NCI-H1092 (cell line): ENCODE results near the gene GADD45G.

ENCODE experiments used
- DNase-seq: peaks from one replicate; lab custom pipeline; 2025; lab: John Stamatoyannopoulos, UW

The GADD45G gene

DNA sequence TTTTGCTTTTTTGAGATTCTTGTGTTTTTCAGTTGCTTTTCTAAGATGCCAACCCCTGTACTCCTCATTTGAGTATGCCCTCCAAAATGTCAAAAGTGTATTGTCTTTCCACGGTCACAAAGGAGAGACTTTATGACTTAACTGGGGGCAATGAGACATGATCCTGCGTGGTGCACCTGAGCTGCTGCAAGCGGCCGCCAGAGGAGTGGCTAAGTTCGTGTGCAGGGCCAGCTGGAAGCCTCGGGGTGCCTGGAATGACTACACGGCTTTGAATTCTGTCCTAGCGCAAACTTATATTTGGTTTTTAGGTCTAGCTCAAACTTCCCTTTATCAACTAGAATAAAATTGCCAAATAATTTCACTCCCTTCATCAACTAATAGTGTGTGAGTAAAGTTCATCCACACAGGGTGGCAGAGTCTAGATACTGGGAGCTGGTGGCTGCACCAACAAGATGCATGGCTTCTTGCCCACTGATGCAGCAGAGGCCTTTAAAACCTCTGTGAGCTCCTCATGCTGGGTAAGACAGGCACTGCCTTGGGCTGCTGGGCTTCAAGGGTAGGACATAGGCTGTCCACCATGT lies 4.7 kb downstream of the GADD45G start:
- no peak for DNase-seq

DNA sequence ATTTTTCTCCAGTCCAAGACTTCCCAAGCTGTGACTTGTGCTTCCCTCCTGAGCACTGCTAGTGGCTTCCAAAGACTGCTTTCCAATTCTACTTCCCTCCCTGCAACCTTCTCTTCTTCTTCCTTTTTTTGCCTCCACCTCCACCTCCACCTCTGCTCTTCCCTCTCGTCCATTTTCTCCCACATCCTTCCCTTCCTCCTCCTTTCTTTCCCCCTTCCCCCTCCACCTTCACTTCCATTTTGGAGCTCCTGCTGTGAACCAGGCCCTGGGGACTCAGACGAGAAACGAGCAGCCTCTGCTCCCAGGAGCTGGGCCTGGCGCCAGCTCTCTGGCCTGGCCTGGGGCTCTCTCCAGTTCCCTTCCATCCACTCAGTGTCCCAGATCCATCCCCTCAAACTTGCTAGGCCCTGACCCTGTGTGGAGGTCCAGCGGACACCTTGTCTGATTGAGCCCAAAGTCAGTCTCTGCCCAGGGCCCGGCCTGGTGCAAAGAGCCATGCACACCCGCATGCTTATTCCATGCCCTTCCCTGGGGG lies 5.6 kb downstream of the GADD45G start:
- peak; percentile 11 for DNase-seq

DNA sequence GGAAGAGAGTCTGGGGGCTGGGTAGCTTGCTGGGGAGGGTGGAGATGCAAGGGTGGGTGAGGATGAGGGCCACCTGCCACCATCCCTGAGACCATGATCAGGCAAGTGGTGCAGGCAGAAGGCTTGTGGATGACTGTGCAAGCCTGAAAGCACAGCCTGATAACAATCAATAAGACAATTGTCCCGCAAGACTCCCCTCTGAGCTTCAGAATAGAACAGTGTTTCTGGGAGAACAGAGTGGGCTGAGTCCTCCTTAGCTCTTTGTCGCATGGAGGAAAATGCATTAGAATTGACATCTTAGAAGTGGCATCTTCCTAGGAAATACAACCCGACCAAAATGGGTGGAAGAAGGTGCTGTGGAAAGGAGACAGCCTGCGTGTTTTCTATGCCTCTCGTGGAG lies 6.6 kb downstream of the GADD45G start:
- DNase-seq, result no peak

DNA sequence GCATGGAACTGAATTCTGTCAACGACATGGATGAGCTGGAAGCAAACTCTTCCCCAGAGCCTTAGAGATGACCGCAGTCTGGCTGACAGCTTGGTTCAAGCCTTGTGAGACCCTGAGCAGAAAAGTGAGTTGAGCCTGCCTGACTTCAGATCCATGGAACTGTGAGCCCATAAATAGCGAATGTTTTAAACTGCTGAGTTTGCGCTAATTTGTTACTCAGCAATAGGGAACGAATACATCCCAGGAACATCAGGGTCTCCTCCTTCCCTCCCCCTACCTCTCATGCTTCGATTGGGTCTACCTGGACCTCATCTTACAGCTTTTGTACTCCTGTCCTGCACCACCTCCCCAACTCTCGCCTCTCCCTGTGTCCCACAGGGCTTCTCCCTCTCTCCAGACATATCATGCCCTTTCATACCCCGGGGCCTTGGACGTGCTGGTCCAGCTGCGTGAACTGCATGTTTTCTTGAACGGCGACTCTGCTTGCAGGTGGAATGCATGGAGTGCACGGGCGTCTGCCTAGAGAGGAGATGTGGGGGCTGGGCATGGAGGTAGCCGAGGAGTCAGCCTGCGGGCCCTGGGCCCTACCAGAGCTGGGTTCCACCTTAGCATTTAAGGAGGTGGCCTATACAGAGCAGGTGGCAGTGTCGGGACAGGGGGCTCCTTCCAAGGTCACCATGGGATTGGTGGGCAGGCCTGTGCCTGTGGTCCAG lies 7.9 kb downstream of the GADD45G start:
- no peak for DNase-seq

DNA sequence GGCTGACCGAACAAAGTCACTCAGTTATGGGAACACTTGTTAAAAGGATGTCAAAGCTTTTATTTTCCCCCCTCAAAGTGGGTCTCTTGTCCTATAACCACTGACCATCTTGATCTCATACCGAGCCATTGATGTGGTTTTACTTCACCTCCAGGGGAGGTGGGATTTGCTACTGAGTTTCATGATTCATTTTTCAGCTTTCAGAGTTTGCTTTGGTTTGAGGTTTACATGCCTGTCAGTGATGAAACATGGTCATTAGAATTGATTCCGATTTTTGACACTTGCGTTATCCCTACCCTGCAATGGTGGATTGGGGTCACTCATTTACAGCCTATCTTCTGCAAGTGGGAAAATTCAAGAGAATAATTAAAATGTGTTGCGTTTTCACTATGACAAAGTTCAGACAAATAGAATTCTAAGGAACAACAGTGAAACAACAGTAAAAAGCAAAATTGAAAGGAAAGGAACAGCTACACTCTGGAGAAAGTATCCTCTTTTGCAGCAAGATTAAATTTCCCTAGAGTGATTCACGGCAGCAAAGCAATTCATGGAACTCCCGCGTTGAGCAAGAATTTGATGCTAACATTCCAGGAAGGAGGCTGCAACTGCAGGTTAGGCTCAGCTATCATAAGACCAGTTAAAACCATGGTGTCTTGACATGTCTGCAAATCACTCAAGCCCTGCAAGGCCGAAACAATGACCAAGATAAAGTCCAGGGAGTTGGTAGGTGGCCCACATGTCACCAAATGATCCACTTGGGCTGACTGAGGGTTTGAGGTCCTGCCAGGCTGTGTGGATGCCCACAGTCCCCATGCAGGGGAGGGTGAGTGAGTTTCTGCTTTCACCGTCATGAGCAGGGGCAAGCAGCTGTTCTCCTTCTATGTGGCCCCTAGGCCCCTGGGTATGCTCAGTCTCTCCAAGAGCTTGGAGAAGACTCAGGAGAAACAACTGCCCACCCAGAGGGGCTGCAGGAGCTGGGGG lies 9.4 kb downstream of the GADD45G start:
- DNase-seq, result no peak

DNA sequence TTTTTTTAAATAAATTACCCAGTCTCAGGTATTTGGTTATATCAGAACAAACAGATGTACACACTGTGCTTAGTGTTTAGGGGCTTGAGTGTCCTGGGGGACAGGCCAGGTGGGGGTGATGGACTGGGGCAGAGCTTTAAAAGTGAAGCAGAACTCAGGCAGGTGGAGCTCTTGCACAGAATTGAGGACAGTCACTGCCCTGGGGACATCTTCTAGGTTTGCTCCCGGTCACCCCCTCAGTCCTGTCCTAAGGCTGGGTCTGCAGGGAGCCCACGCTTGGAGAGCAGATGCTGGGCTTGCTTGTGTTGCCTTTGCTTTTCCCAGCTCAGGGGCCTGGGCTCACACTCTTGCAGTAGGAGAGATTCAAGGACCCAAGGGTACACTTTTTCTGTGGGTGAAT lies 10.8 kb downstream of the GADD45G start:
- no peak for DNase-seq

DNA sequence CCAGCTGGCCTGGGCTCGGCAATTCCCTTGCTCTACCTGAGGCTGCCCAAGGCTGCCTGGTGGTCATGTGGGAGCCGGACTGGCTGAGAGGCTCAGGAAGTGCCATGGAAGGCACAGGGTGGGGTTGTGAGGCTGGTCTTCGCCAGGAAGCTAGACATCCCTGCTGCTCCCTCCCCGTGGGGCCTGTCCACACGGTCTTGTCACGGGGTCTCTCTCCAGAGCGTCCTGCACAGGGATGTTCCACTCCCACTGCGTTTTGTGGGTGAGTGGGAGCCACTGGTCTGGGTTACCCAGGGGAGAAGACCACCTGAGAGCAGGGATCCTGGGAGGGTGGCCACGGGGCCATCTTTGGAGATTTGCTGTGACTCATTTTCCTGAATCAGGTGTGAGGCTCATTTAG lies 11.6 kb downstream of the GADD45G start:
- no peak for DNase-seq

DNA sequence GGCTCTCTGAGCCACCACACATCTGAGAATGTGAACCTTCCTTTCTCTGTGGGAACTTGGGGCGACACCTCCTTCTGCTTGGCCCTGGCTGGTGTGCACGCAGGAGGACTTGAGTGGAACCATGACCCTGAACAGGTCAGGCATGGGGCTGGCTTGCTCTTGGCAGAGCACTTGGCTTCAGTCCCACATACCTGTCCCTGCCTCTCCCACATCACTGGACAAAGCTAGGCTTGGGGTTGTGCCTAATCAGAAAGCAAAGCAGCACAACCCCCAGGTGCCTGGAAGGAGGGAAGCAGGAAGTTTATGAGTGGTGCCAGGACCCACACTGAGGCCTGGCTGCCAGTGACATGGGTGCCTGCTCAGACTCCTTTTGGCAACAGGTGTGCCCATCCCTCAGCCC lies 13.2 kb downstream of the GADD45G start:
- no peak for DNase-seq

DNA sequence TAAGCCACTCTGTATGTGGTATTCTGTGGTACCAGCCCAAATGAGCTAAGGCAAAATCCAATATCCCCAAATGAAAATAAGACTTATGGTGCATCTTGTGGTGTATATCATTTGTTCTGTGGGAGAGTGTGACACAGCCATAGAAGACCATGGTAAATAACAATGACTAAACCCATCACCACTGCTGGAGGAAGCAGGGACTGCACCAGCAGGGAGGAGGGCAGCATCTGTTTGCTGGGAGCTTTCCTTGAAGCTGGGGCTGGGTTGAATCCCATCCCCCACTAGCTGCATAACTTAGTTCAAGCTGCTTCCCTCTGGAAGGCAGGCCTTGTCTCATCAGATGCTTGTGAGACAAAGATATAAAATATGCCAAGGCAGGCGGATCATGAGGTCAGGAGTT lies 14.2 kb downstream of the GADD45G start:
- no peak for DNase-seq

DNA sequence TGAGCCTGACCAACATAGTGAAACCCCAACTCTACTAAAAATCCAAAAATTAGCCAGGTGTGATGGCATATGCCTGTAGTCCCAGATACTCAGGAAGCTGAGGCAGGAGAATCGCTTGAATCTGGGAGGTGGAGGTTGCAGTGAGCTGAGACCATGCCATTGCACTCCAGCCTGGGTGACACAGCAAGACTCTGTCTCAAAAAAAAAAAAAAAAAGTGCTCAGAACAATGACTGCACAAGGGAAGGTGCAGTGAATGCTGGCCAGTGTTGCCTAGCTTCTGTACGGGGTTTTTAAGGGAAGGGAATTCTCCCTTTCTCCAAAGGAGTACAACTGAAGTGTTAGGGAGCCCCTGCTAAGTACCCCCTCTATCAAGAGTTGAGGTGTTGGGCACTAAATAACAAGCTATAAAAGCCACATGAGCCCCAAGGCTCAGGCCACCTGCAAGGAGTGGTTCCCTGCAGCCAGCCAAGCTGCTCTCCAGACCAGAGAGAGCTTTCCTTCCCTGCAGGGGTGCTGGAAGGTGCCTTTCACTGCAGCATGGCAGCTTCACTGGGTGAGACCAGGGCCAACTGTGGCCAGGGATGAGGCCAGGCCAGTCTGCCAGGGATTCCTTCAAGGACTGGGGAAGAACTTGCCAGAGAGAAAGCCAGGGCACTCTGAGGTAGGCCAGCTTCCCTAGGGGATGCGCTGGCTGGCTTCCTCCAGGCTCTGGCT lies 14.8 kb downstream of the GADD45G start:
- DNase-seq, result no peak

DNA sequence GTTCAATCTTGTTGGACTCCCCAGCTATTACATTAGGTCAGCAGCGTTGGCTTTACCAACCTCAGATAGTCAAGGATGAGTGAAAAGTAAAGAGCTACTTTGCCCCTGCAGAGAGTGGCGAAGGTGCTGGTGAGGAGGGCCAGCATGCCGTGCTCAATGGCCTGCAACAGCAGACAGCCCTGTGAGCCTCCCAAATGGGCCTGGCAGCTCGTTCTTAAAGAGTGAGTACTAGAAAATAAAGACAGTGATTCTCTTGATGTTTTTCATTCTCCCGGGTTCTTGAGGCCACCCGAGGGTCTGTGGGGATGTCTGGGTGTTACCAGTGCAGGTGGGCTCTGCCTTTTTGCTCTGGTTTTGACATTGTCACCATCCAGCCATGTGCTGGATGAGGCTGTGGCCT lies 16.2 kb downstream of the GADD45G start:
- no peak for DNase-seq

DNA sequence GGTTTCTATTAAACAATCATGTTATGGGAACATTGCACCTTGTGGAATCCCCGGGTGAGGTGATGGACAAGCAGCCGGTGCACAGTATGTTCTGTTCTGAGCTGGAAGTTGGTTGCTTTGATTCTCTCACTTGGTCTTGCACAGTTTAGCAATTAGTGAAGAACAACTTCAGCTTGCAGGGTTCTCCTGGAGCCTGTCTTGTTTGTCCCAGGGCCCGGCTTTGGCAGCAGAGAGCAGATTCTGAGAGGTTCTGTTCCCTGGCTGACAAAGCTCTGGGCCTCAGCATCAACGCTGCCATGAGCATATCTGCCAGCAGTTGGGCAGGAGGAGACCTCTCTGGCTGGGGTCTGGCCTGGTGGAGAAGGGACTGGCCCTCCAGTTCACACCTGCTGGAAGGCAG lies 16.9 kb downstream of the GADD45G start:
- no peak for DNase-seq

DNA sequence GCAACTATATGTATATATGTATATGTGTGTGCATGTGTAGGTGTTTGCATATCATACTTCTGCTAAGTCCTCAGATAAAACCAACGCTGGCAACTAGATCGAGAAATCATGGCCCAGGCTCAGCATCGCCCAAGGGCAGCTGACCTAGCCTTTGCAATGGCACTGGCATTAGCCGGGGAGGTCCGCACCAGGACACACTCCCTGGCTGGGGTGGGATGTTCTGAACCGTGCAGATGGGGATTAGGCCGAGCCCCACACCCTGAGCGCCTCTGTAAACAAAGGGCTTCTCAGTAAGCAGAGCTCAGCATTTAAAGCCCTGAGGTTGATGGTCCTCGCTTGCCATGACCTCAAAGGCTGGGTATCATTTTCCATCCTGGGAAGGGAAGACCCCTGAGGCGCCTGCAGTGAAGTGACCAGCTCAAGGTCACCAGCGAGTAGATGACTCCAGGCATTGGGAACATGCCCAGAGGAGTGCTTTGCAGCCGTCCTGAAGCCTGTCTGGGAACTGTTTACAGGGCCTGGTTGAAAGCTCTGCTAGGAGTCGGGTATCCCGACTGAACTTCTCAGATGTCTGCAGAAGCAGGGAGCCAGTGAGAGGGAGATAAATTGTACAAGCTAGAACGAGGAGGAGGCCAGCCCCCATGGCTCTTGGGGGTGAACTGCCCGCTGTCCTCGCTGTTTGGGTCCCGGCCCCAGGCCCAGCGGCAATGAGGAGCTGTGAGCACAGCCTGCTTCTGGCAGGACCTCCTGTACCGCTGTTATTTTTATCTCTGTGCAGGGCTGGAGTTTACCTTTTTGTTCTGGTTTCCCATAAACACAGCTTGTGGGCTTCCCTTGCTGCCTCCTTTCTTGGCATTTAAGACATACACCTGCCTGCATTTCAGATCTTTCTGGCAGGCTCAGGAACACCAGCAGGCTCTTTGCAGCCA lies 18.4 kb downstream of the GADD45G start:
- no peak for DNase-seq

DNA sequence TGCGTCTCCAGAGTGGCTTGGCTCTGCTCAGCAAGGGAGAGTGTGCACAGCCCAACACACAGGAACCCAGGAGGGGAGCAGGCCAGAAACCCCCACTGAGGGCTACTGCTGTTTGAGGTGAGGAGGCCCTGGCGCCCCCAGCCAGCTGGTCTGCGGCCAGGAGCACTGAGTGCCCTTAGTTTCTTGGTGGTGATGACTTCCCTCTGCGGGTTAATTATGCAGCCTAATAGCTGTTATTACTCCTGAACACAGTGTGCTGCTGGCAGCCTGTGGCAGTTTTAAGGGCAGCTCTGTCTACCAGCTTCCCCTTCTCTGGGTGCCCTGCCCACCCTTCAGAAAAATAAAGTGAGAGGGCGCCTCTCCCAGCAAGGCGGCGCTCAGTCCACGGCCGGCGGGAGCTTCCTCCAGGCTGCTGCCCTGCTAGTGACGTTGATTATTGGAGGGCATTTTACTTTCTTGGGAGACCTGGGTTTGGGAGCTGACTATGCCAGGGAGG lies 19.2 kb downstream of the GADD45G start:
- peak; percentile 86 for DNase-seq

DNA sequence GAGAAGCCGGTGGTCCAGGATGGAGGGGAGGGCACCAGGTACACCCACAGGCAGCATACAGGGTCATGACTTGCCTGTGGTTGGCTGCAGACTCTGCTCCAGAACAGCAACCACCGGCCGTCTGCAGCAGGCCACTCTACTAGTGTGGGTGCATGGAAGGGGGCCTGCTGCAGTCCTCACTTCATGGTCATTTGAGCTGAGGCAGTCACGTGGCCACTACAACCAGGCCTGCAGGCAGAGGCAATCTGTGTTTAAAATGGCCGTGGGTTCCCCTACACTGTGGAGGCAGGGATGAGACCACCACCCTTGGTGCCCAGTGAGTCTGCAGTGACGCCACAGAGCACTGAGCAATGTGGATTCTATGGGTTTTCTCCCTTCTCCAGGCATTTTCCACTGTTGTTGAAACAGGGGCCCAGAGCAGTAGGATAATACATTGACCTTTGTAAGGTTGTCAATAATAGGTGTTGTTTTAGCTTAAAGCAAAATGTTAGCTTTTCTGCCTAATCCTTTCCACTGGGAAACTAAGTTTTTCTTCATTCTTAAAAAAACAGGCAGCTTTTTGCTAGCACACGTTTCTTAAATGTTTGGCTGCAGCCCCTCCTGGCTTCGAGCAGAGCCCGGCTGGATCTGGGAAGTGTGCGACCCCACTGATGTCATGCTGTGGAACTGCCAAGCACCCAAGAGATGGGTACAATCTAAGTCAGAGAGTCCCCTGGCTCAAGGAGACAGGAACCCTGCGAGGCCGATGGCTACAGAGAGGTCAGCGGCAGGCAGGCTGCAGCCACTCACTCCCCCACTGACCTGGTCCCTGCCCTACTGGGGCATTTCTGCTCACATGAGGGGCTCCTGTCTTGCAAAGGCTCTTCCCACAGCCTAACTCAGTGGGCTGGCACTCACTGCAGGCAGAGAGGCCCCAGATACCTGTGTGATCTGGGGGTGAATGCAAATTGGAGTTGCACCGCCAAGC lies 21.2 kb downstream of the GADD45G start:
- no peak for DNase-seq

DNA sequence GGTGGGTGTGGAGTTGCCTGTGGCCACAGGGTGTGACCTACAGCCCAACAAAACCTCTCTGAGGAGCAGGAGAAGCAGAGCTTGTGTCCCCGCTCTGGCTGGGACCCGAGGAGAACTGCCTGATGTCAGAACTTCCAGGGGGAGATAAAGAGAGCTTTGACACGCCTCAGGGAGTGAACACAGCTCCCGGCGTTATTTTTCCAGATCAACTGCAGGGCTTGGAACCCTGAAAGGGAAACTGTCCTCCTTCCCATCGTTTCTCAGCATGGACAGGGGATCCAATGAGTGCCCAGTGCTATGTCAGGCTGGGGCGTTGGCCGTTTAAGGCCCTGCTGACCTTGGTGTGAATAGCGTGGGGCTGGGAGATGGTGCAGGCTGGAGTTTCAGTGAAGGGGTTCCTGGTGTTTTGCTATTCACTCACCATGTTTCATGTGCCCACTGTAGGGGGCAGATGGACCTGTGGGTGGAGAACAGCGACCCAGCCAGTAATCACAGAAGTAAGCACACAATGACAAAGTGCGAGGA lies 22.0 kb downstream of the GADD45G start:
- DNase-seq, result no peak

DNA sequence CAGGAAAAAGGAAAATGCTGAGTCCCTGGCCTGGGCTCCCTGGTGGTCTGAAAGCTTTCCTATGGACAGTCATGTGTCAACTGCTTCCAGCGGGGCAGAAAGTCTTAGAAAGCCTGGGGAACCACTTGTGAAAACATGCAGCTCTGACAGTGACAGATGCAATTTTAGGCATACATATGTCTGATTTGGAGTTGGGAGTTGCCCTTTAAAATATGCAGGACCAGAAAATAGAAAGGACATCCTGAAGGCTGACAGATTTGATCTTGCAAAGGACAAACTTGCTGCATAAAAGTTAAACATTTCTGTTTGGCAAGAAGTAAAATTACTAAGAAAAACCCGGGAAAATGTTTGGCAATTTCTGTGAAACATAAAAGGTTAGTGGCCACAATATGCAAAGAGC lies 23.8 kb downstream of the GADD45G start:
- no peak for DNase-seq

DNA sequence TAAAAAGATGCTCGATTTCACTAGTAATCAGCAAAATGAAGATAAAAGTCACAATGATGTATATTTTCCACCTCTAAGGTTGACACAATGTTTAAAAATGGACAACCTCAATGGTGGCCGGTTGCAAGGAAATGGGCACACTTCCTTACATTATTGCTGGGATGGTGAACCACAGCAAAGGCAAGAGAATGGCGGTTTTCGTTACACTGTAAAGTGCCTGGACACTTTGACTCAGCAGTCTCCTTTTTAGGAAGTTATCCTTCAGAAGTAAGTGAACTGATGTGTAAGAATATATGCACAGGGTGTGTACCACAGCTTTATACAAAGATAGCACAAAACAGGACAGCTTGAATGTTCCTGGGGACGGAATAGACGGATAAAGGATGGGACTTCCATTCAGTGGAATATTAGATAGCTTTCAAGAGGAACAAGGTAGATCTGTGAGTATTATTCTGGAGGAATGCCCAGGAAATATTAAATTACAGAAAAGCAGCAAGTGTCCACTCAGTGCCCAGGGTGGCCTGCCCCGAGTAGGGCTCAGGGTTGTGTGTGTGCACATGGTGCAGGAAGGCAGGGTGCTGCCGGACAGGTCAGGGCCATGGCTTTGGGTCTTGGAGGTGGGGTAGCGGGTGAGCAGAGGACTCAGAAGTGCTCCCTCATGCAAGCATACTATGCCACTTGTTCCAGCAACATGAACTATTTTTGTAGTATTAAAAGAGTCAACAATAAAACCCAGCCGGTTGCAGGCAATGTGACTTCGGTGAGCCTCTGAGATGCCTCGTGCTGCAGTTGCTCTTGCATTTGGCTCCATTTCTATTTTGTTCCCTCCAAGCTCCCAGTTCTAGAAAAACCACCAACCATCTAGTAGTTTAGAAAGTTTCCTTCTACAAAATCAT lies 24.5 kb downstream of the GADD45G start:
- no peak for DNase-seq
